ENCODE measurements around the gene NOXO1.
"Not testable (repeated sequence)": the region's sequence is repeated elsewhere in the genome, so short reads cannot be mapped to it uniquely, and the experiment has no call there.

NOXO1 gene

GRCh38 chr16:2013527-2013926 lies 32.3 kb upstream of the NOXO1 start:
- DNase-seq (ENCODE audit: low read depth, low spot score) = no peak
- H3K4me3 ChIP-seq (ENCODE audit: low read length) = no peak overlapping the region

GRCh38 chr16:2011726-2012125 lies 30.5 kb upstream of the NOXO1 start:
- not testable (repeated sequence) for H3K4me3 ChIP-seq (ENCODE audit: low read length); DNase-seq (ENCODE audit: low read depth, low spot score)

- peak within 1 kb of the TSS; percentile 78 for H3K4me3 ChIP-seq (ENCODE audit: low read length)
- peak; percentile 56 for DNase-seq (ENCODE audit: low read depth, low spot score)
These were observed 28.7 kb upstream of the NOXO1 start, which contains the start of gene ZNF598 for GRCh38 chr16:2009791-2010510. Gene ZNF598 (minus strand): TSS chr16:2009821.

GRCh38 chr16:2009164-2009711 lies 28.0 kb upstream of the NOXO1 start:
- no peak for DNase-seq (ENCODE audit: low read depth, low spot score)
- peak overlapping the region; percentile 75 for H3K4me3 ChIP-seq (ENCODE audit: low read length)

- DNase-seq (ENCODE audit: low read depth, low spot score) = no peak
- H3K4me3 ChIP-seq (ENCODE audit: low read length) = peak overlapping the region; percentile 75
These were observed 27.4 kb upstream of the NOXO1 start for GRCh38 chr16:2008631-2009163.

- no peak for DNase-seq (ENCODE audit: low read depth, low spot score)
- peak overlapping the region; percentile 75 for H3K4me3 ChIP-seq (ENCODE audit: low read length)
These were observed 26.8 kb upstream of the NOXO1 start for GRCh38 chr16:2008009-2008526.

GRCh38 chr16:2007081-2007836 lies 26.0 kb upstream of the NOXO1 start:
- DNase-seq (ENCODE audit: low read depth, low spot score) = no peak
- peak overlapping the region; percentile 75 for H3K4me3 ChIP-seq (ENCODE audit: low read length)

- H3K4me3 ChIP-seq (ENCODE audit: low read length) = no peak overlapping the region
- DNase-seq (ENCODE audit: low read depth, low spot score) = no peak
These were observed 25.0 kb upstream of the NOXO1 start for GRCh38 chr16:2006317-2006716.

- no peak for DNase-seq (ENCODE audit: low read depth, low spot score)
- no peak overlapping the region for H3K4me3 ChIP-seq (ENCODE audit: low read length)
These were observed 24.4 kb upstream of the NOXO1 start for GRCh38 chr16:2005646-2006045.

GRCh38 chr16:2004795-2005517 lies 23.7 kb upstream of the NOXO1 start:
- no peak overlapping the region for H3K4me3 ChIP-seq (ENCODE audit: low read length)
- DNase-seq (ENCODE audit: low read depth, low spot score) = no peak

- H3K4me3 ChIP-seq (ENCODE audit: low read length) = no peak overlapping the region
- DNase-seq (ENCODE audit: low read depth, low spot score) = peak; percentile 74
These were observed 22.8 kb upstream of the NOXO1 start for GRCh38 chr16:2003827-2004641.

- no peak overlapping the region for H3K4me3 ChIP-seq (ENCODE audit: low read length)
- no peak for DNase-seq (ENCODE audit: low read depth, low spot score)
These were observed 22.1 kb upstream of the NOXO1 start for GRCh38 chr16:2003231-2003826.

- DNase-seq (ENCODE audit: low read depth, low spot score) = no peak
These were observed 21.3 kb upstream of the NOXO1 start for GRCh38 chr16:2002406-2003230.

GRCh38 chr16:2001456-2002355 lies 20.4 kb upstream of the NOXO1 start:
- H3K4me3 ChIP-seq (ENCODE audit: low read length) = no peak overlapping the region
- DNase-seq (ENCODE audit: low read depth, low spot score) = no peak

More at GRCh38 chr16:2002406-2003230, 21.3 kb upstream of the NOXO1 start:
- no peak overlapping the region for H3K4me3 ChIP-seq (ENCODE audit: low read length)

- H3K4me3 ChIP-seq (ENCODE audit: low read length) = no peak overlapping the region
- DNase-seq (ENCODE audit: low read depth, low spot score) = no peak
These were observed 19.8 kb upstream of the NOXO1 start for GRCh38 chr16:2001035-2001434.

GRCh38 chr16:1999866-2000514 lies 18.7 kb upstream of the NOXO1 start:
- no peak for DNase-seq (ENCODE audit: low read depth, low spot score)
- H3K4me3 ChIP-seq (ENCODE audit: low read length) = no peak overlapping the region

All from Jurkat, Clone E6-1 (cell line).